Upper lobe of right lung (tissue), 1 donor: Measurements from ENCODE around the gene STYXL2. TPM values are rescaled to one million over a fixed set of nuclear protein-coding genes. Genes with fewer than 3 reads are reported as not detected.

ENCODE experiments used
- ATAC-seq: fragments of 200-7000 bp; cut with Tn5 transposase; one replicate; pipeline ENCODE4 v1.9.1; 2020; ENCODE audit warnings: mild to moderate bottlenecking, moderate library complexity
- DNase-seq: peaks from one replicate; pipeline ENCODE4 v3.0.0-alpha.2; 2020
- H3K27ac ChIP-seq: fragments of 200-600 bp; one replicate; pipeline ENCODE4 v1.8.0; 2022
- H3K27me3 ChIP-seq: fragments of 200-600 bp; one replicate; pipeline ENCODE4 v1.8.0; 2022; ENCODE audit warnings: mild to moderate bottlenecking
- H3K36me3 ChIP-seq: fragments of 200-600 bp; one replicate; pipeline ENCODE4 v1.8.0; 2022
- H3K4me1 ChIP-seq: fragments of 200-600 bp; one replicate; pipeline ENCODE4 v1.8.0; 2022
- H3K4me3 ChIP-seq: fragments of 200-600 bp; one replicate; pipeline ENCODE4 v1.8.0; 2022; ENCODE audit warnings: mild to moderate bottlenecking
- H3K9me3 ChIP-seq: fragments of 200-600 bp; one replicate; pipeline ENCODE4 v1.8.0; 2022
- CTCF ChIP-seq: fragments of 200-600 bp; IDR thresholded peaks from one replicate; pipeline ENCODE4 v1.8.0; 2022; ENCODE audit warnings: antibody characterized with exemption
- intact Hi-C: fragments of 100-400 bp; cut with DNase I; formaldehyde crosslinking; loops from one replicate; pipeline ENCODE4 v1.11.0; 2022
- total RNA-seq: library from RNA; stranded (reverse); fragmentation: NEBNext Ultra II Directional; extraction: Animal tissue kit (Norgen Biotek cat#: 25700); gene quantifications from one replicate; pipeline ENCODE4 v1.2.1, GENCODE V29; 2021
- donor health status: DM: no; HTN: yes; CAD: no; lungs with severe emphysema.

The STYXL2 gene
- total RNA-seq, 1 donor from 2014 or later = 0.17 TPM

GRCh38 chr1:167061073-167061464 is 32.8 kb upstream of the STYXL2 start:
- no peak for DNase-seq
- H3K4me1 ChIP-seq = no peaks in the 10 kb centered on the region
- ATAC-seq = no peak
- no peak overlapping the region for H3K4me3 ChIP-seq
- intact Hi-C loops = loop anchor here (10.0 kb wide), 2 partner anchors 156 to 384 kb away; no protein-coding TSS in a partner anchor
- H3K36me3 ChIP-seq = no peaks in the 10 kb centered on the region
- H3K27me3 ChIP-seq = peaks cover 8% of the 10 kb centered on the region
- no peak overlapping the region for H3K27ac ChIP-seq
- TF ChIP-seq CTCF = no peak
- H3K9me3 ChIP-seq = no peaks in the 10 kb centered on the region

GRCh38 chr1:167064621-167065020 is 29.3 kb upstream of the STYXL2 start:
- peaks cover 7% of the 10 kb centered on the region for H3K27me3 ChIP-seq
- TF ChIP-seq CTCF = no peak
- intact Hi-C loops = loop anchor here (10.0 kb wide), 2 partner anchors 160 to 380 kb away; no protein-coding TSS in a partner anchor
- ATAC-seq (no peak), DNase-seq (no peak)
- no peaks in the 10 kb centered on the region for H3K4me1 ChIP-seq
- H3K27ac ChIP-seq = no peak overlapping the region
- no peak overlapping the region for H3K4me3 ChIP-seq
- no peaks in the 10 kb centered on the region for H3K36me3 ChIP-seq
- no peaks in the 10 kb centered on the region for H3K9me3 ChIP-seq

- Histone ChIP-seq H3K4me3 (no peak overlapping the region), H3K36me3 (no peaks in the 10 kb centered on the region), H3K27ac (no peak overlapping the region), H3K27me3 (no peaks in the 10 kb centered on the region), H3K4me1 (no peaks in the 10 kb centered on the region), H3K9me3 (no peaks in the 10 kb centered on the region)
- intact Hi-C loops = loop anchor here (10.0 kb wide), 2 partner anchors 161 to 379 kb away; no protein-coding TSS in a partner anchor
- ATAC-seq (no peak), DNase-seq (no peak)
- TF ChIP-seq CTCF = no peak
Observed at GRCh38 chr1:167065471-167065870, 28.4 kb upstream of the STYXL2 start.

GRCh38 chr1:167066333-167067122 is 27.3 kb upstream of the STYXL2 start:
- TF ChIP-seq CTCF = peak; percentile 96
- ATAC-seq (peak; percentile 98), DNase-seq (peak; percentile 88)
- Histone ChIP-seq H3K9me3 (no peaks in the 10 kb centered on the region), H3K27ac (no peak overlapping the region), H3K4me3 (no peak overlapping the region), H3K27me3 (no peaks in the 10 kb centered on the region), H3K4me1 (no peaks in the 10 kb centered on the region), H3K36me3 (no peaks in the 10 kb centered on the region)
- intact Hi-C loops = loop anchor here (10.0 kb wide), 2 partner anchors 162 to 378 kb away; no protein-coding TSS in a partner anchor

- no peak for DNase-seq
- no peak for ATAC-seq
Observed at GRCh38 chr1:167067904-167068303, 26.0 kb upstream of the STYXL2 start.

More at GRCh38 chr1:167067904-167068303, 26.0 kb upstream of the STYXL2 start:
- no peaks in the 10 kb centered on the region for H3K9me3 ChIP-seq
- no peak for TF ChIP-seq CTCF
- no peak overlapping the region for H3K4me3 ChIP-seq
- H3K4me1 ChIP-seq = no peaks in the 10 kb centered on the region
- intact Hi-C loops = loop anchor here (10.0 kb wide), 2 partner anchors 163 to 377 kb away; no protein-coding TSS in a partner anchor
- no peak overlapping the region for H3K27ac ChIP-seq
- no peaks in the 10 kb centered on the region for H3K27me3 ChIP-seq
- no peaks in the 10 kb centered on the region for H3K36me3 ChIP-seq
